HG02678 (cell line): ENCODE data around the gene ESPNL.
"Not testable (repeated sequence)": the region's sequence is repeated elsewhere in the genome, so short reads cannot be mapped to it uniquely, and the experiment has no call there.

Experiments
- ATAC-seq: cut with Tn5 transposase; IDR thresholded peaks from one replicate; pipeline ENCODE4 v1.9.1; 2021; ENCODE audit warnings: mild to moderate bottlenecking, moderate library complexity; ENCODE audit not compliant: unreplicated experiment

Gene ESPNL, protein sequence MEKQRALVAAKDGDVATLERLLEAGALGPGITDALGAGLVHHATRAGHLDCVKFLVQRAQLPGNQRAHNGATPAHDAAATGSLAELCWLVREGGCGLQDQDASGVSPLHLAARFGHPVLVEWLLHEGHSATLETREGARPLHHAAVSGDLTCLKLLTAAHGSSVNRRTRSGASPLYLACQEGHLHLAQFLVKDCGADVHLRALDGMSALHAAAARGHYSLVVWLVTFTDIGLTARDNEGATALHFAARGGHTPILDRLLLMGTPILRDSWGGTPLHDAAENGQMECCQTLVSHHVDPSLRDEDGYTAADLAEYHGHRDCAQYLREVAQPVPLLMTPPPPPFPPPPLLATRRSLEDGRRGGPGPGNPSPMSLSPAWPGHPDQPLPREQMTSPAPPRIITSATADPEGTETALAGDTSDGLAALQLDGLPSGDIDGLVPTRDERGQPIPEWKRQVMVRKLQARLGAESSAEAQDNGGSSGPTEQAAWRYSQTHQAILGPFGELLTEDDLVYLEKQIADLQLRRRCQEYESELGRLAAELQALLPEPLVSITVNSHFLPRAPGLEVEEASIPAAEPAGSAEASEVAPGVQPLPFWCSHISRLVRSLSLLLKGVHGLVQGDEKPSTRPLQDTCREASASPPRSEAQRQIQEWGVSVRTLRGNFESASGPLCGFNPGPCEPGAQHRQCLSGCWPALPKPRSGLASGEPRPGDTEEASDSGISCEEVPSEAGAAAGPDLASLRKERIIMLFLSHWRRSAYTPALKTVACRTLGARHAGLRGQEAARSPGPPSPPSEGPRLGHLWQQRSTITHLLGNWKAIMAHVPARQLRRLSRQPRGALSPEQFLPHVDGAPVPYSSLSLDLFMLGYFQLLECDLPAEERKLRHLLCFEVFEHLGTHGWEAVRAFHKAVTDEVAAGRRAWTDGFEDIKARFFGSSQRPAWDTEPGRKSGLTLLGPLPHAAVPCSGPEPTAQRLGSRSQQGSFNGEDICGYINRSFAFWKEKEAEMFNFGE

GRCh38 chr2:238100049-238100820 lies at the start of gene ESPNL:
Gene ESPNL (plus strand): TSS chr2:238100340. CDS start chr2:238100420, 80 bp downstream.
- ATAC-seq = no peak

DNA sequence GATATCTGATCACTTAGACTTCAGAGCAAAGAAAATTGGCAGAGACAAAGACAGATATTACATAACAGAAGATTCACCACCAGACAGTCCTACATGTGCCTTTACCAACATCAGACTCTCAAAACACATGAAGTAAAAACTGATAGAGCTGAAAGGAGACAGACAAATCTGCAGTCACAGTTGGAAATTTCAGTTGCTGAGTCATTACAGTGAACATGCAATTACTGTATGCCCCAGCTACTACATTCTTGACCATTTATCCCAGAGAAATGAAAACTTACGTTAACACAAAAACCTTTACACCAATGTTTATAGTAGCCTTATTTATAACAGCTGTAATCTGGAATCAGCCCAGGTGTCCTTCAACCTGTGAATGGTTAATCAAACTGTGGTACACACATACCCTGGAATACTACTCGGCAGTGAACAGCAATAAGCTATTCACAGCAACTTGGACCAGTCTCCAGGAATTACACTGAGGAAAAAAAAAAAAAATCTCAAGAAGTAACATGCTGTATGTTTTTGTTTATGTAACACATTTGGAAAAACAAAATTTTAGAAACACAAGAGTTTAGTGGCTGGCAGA lies 46.9 kb upstream of the ESPNL start:
- ATAC-seq = no peak

- ATAC-seq = no peak
Observed at GRCh38 chr2:238055841-238056240, 44.3 kb upstream of the ESPNL start.

DNA sequence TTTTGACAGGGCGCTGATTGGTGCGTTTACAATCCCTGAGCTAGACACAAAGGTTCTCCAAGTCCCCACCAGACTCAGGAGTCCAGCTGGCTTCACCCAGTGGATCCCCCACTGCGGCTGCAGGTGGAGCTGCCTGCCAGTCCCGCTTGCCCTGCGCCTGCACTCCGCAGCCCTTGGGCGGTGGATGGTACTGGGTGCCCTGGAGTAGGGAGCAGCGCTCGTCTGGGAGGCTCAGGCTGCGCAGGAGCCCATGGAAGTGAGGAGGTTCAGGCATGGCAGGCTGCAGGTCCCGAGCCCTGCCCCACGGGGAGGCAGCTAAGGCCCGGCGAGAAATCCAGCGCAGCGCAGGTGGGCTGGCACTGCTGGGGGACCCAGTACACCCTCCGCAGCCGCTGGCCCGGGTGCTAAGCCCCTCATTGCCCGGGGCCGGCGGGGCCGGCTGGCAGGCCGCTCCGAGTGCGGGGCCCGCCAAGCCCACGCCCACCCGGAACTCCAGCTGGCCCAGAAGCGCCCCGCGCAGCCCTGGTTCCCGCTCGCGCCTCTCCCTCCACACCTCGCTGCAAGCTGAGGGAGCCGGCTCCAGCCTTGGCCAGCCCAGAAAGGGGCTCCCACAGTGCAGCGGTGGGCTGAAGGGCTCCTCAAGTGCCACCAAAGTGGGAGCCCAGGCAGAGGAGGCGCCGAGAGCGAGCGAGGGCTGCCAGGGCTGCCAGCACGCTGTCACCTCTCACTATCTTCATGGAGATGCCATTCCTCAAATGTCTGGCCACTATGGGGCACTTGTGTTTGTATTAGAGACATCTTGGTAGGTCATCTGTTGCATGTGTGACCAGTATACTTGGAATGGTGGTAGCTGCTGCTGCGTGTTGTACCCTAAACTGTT lies 42.2 kb upstream of the ESPNL start:
- not testable (repeated sequence) for ATAC-seq

DNA sequence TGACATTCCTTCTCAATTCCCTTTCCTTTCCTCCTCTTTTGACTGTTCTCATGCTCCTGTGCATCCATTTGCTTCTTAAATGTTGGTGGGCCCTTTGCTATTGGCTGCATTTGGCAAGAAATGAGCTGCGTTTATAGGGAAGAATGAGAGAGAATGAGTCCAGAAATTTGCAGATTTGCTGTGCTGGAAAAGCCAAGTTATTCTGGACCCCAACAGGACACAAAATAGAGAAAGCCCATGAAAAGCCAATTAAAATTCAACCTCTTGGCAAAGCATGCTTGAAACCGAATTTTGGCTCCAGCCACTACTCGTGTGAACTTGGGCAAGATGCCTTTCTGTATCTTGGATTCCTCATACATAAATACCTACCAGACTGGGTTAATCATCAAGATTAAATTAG lies 40.6 kb upstream of the ESPNL start:
- no peak for ATAC-seq

DNA sequence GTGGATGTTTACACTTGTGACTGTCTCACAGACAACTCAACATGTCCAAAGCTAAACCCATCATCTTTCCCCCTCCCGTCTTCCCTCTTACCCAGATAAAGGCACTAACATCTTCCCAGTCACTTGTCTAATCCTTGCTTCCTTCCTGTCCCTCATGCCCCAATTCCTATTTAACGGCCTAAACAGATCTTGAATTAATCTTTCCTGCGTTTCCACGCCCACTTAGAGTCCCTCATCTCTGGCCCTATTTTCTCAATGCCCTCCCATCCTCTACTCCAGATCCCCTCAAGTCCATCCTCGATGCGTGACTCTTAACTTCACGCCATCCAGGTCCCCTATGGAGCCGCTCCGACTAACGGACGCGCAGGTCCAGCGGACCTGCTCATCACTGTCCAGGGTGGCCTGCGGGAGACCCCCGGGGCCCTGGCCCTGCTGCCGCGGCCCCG lies 40.0 kb upstream of the ESPNL start:
- no peak for ATAC-seq

DNA sequence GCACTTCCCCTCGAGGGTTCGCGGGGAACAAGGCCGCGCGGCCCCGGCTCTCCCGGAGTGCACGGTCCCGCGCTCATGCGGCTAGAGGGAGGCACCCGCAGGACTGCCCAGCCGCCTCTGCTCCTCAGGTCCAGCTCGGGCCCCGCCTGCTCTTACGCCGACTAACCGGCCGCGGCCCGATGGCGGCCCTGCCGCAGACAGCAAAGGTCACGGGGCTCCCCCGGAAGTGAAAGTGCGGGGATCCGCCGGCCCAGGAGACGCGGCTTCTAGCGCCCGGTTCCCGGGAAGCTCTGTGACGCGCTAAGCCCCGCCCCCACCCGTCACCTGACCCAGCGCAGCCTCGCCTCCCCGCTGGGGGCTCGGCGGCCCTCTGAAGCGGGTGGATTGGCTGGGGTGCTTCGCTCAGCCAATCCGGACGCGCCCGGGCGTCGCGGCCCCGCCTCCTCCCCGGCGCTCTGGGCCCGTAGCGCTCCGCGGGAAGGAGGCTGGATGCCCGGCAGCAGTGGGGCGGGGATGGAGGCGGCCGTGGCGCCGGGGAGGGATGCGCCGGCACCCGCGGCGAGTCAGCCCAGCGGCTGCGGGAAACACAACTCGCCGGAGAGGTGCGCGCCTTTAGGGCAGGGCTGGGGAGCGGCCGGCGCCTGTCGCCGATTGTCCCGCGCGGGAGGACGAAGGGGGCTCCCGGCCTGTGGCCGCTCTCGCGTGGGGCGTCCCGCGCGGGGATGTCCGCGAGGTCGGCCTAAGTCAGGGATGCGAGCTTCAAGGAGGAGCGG lies 39.4 kb upstream of the ESPNL start, which contains the start of gene SCLY:
TSS of gene SCLY (plus strand) at position 460 of the 773 bp plus-strand sequence. CDS start at position 514, 54 bp downstream.
- ATAC-seq = peak; percentile 96

DNA sequence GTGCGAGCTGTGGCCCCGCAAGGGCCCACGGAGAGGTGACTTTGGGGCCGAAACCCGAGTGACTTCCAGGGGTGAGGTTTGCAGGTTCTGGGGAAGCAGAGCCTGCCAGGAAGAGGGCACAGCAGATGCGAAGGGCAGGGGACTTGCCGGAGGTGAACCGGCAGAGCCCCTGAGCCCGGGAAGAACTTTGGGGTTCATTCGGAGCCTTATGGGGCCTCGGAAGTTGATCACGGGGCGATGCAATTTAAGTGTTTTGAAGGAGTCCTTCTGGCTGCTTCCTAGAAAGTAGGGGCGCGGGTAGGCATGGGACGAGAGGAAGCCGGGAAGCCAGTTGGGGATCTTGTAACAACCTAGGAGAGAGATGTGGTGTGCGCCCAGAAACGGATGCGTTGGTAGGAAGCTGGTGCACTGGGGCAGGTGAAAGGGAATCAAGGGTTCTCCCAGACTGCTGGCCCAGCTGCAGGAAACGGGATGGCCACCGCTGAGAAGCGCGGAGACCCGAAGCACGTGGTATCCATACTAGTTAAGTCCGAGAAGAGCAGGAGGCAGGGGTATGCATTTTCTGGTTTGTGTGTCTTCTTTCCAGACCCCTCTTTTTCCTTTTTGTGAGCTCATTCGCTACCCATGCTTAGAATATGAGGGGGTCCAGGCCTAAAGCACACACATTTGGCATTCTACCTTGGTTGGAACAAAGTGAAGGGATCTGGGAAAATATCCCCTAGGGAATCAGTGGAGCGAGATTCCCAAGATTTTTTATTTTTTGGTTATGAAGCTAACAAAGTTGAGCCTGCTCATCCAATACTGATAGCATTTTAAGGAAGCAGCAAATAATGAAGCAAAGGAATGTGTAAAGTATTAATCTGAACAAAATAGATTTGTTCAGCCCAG lies 38.6 kb upstream of the ESPNL start:
- peak; percentile 7 for ATAC-seq

DNA sequence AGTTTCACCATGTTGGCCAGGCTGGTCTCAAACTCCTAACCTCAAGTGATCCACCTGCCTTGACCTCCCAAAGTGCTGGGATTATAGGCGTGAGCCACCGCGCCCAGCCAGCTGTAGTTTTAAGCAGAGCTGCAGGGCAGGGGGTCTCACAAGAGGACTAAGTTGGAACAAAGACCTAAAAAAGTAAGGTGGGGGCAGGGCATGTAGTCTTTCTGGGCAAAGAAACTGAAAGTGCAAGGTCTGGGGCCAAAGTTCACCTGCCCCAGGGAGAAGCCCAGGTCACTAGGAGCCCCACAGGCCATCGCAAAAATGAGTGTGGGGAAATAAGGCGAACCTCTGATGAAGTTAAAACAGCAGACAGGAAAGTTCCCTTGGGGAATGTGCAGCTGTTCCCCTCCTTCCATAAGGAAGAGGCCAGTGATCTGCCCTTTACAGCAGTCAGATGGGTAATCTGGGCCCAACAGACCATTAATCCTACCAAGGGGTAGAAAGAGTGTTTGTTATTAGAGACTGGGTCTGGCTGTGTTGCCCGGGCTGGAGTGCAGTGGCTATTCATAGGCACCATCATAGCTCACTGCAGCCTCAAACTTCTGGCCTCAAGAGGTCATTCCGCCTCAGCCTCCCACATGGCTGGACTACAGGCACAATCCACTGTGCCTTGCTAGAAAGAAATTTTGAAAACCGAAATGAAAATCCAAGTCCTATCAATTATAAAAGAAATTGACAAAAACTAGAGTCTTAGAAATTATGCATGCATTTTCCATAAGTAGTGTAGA lies 36.5 kb upstream of the ESPNL start:
- no peak for ATAC-seq

- no peak for ATAC-seq
Observed at GRCh38 chr2:238064376-238064775, 35.8 kb upstream of the ESPNL start.

GRCh38 chr2:238065071-238065846 lies 34.9 kb upstream of the ESPNL start:
- ATAC-seq = no peak

GRCh38 chr2:238066218-238066617 lies 33.9 kb upstream of the ESPNL start:
- ATAC-seq = no peak

GRCh38 chr2:238066718-238067117 lies 33.4 kb upstream of the ESPNL start:
- ATAC-seq = not testable (repeated sequence)

GRCh38 chr2:238067939-238068338 lies 32.2 kb upstream of the ESPNL start:
- no peak for ATAC-seq

GRCh38 chr2:238069021-238069709 lies 31.0 kb upstream of the ESPNL start:
- ATAC-seq = no peak
